HG03280 (cell line): ENCODE data around the gene RCOR1.

Source experiments
- ATAC-seq: cut with Tn5 transposase; IDR thresholded peaks from one replicate; pipeline ENCODE4 v1.9.1; 2021; ENCODE audit warnings: mild to moderate bottlenecking, moderate library complexity; ENCODE audit not compliant: unreplicated experiment

The RCOR1 gene

GRCh38 chr14:102770147-102771123, 178.0 kb downstream of the RCOR1 start:
- ATAC-seq, result no peak

- no peak for ATAC-seq
Observed at GRCh38 chr14:102771144-102771543, 178.7 kb downstream of the RCOR1 start.

DNA sequence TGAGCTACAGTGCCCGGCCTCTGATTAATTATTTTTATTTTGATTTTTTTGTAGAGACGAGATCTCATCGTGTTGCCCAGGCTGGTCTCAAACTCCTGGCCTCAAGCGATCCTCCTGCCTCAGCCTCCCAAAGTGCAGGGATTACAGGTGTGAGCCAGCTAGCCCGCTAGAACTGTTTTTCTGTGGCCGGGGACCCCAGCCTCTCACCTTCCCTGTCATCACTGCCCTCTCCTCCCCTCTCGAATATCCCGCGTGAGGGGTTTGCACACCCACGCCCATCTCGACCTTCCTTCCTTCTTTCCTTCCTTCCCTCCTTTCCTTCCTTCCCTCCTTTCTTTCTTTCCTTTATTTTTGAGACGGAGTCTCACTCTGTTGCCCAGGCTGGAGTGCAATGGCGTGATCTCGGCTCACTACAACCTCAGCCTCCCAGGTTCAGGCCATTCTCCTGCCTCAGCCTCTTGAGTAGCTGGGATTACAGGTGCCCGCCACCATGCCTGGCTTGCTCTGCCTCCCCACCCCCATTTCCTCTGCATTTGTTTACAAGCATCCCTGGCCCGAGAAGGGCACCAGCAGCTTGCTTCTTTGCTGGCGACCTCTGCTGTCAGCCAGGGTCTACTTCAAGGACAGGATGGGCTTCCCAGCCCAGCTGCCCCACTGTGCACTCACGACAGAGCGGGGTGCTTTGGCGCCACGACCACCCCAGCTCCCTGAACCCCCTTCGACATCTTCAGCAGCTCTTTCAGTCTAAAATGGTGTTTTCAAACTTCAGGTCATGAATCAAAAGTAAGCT, 180.5 kb downstream of the RCOR1 start:
- no peak for ATAC-seq

- ATAC-seq, result peak; percentile 33
Observed at GRCh38 chr14:102774391-102775153, 182.1 kb downstream of the RCOR1 start.

DNA sequence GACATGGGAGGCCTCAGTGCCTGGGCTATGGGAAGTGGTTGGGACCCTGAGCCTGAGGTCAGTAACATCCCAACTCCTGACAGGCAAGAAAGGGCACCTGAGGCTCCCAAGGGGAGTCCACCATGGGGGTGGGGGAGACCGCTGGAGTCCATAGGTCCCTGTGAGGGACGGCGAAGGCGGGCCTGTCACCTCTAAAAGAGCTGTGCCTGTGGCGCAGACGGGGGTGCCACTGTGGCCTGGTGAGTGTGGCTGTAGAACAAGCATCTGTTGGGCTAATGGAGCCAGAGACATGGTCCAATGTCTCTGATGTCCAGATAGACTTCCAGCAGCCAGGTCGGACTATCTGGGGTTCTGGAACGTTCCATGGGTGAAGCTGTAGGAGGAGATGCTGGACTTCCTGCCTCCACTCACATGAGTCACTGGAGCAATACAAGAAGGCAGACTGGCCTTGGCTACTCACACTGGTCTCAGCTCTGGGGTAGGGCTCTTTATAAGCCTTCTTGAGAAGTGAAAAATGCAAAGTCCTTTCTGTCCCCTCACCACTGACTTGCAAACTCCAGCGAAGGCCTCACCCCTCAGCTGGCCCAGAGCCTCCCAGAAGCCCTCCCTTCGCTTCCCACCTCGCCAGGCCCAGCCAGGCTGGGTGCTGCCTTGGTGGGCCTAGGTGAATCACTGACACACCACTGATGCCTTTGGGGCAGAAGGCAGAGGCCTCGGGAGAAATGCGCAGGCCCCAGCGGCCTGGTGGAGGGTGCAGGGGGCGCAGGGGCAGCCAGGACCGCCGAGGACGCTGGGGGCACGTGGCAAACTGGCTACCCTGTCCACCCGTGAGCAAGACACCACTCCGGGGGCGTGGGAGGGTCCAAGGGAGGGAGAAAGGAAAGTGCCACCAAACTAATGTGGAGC, 183.7 kb downstream of the RCOR1 start:
- ATAC-seq, result no peak

DNA sequence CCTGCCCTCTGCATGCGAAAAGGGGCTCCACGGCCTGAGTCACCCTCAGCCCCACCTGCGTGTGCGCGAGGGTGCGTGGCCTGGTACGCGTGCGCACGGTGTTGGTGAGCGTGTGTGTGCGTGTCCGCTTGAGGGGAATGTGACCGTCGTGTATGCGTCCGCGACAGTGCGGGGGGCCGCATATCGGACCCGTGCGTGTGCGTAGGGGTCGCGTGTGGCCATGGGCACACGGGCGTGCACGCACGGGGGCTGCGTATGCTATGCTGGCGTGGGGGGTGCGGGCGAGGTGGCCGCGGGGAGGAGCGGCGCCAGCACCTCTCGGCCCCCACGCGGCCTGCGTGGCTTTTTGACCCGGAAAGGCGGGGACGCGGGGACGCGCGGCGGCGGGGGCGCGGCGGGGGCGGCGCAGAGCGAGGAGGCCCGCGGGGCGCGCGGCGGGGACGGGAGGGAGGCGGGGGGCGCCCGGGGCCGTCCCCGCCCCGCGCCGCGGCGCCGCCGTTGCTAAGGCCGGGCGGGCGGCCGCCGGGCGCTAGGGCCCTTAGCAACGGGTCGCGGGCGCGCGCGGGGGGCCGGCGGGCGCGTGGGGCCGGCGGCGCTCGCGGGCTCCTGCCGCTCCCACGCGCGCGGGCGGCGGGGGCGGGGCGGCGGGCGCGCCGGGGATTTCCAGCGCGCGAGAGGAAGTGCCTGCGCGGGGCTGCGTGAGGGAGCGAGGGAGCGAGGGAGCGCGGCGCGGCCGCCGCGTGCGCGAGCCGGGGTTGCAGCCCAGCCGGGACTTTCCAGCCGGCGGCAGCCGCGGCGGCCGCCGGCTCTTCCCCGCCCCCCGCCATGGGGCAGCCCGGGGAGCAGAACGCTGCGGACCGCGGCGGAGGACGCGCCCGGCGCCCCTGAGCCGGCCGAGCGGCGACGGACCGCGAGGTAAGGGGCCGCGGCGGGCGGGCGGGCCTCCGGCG, 184.6 kb downstream of the RCOR1 start, which contains the start of gene TRAF3:
TSS of gene TRAF3 (plus strand) at position 689 of the 950 bp plus-strand sequence. CDS start 92,753 bp downstream, outside the sequence.
- ATAC-seq, result peak; percentile 54

DNA sequence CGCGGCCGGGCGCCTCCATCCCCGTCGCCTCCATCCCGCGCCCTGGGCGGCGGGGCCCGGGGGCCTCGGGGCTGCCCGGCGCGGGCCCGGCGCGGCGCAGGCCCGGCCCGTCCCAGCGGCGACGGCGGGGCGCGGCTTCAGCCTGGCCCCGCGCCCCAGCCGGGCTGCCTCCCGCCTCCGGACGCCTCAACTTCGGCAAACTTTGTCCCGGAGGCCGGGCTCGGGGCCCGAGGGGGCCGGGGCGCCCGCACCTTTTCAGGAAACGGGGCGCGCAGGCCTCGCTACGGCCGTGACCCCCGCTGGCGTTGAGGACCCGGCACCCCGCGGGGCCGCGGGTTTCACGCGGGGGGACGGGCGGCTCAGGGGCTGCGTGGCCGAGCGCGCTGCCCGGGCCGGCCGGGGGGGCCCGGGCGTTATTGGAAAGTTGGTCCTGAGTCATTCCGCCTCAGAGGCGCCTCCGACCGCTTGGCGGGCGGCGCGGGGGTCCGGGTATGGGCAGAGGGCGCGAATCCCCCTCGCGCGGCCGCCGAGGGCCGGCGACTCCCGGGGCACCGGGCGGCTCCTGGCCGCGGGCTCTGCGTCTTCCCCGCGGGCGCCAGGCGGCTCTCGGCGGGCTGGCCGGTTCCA, 185.4 kb downstream of the RCOR1 start:
- peak; percentile 2 for ATAC-seq

DNA sequence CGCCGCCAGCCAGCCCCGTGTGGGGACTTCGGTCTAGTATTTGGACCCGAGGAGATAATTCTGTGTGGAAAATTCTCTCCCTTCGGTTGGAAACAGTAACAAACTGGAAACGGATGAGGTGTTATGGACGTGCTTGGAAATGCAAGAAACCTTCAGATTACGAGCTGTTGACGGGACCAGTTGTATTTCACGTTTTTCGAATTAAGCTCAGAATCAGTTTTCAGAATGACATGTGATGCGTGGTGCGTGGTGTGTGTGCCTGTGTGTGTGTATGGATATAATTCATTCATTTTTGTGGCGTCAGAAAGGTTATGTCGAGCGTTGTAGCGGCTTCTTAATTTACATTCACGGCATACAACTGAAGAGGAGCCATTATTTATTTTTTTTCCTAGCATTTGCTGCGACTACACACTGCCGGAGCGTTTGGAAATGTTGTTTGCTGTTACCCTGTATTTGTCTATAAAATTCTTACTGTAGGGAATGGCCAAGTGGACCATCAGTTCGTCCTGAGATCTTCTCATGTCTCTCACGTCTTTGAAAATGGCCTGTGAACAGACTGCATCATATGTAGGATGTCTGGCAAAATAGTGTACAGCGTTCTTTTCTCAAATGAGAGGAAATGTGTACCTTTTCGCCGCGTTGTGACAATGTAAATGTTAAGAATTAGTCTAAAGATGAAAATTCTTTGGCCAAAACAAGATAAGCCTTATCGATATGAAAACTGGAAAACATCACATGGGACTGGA, 186.1 kb downstream of the RCOR1 start:
- ATAC-seq, result no peak

GRCh38 chr14:102779084-102779462, 186.6 kb downstream of the RCOR1 start:
- ATAC-seq, result no peak

- ATAC-seq, result no peak
Observed at GRCh38 chr14:102779574-102780315, 187.3 kb downstream of the RCOR1 start.
